Mucosa of stomach (tissue), 1 donor: ENCODE data around the gene ELAVL2.
"Not testable (repeated sequence)": the region's sequence is repeated elsewhere in the genome, so short reads cannot be mapped to it uniquely, and the experiment has no call there.

Source experiments
- H3K27me3 ChIP-seq: one replicate; pipeline ENCODE4 v1.7.0; 2013; ENCODE audit warnings: mild to moderate bottlenecking, low read length; ENCODE audit not compliant: control insufficient read depth, insufficient read depth
- H3K36me3 ChIP-seq: one replicate; pipeline ENCODE4 v1.7.0; 2013; ENCODE audit warnings: low read length; ENCODE audit not compliant: control insufficient read depth, insufficient read depth
- H3K4me1 ChIP-seq: one replicate; pipeline ENCODE4 v1.7.0; 2013; ENCODE audit warnings: mild to moderate bottlenecking, low read length; ENCODE audit not compliant: control insufficient read depth, insufficient read depth
- H3K4me3 ChIP-seq: one replicate; pipeline ENCODE4 v1.7.0; 2013; ENCODE audit warnings: low read length
- H3K9ac ChIP-seq: one replicate; pipeline ENCODE4 v1.7.0; 2013; ENCODE audit warnings: mild to moderate bottlenecking, low read length, moderate library complexity
- H3K9me3 ChIP-seq: one replicate; pipeline ENCODE4 v1.7.0; 2013; ENCODE audit warnings: mild to moderate bottlenecking, low read length, moderate library complexity; ENCODE audit not compliant: control insufficient read depth
- donor health status: Pancreatic carcinoma.

The ELAVL2 gene

GRCh38 chr9:23728736-23729135 is 97.3 kb downstream of the ELAVL2 start:
- no peaks in the 10 kb centered on the region for H3K4me1 ChIP-seq
- H3K9ac ChIP-seq = no peak overlapping the region
- H3K4me3 ChIP-seq = no peak overlapping the region
- H3K27me3 ChIP-seq = no peaks in the 10 kb centered on the region
- H3K36me3 ChIP-seq = no peaks in the 10 kb centered on the region
- no peaks in the 10 kb centered on the region for H3K9me3 ChIP-seq

- H3K9me3 ChIP-seq = no peaks in the 10 kb centered on the region
- no peaks in the 10 kb centered on the region for H3K27me3 ChIP-seq
- no peak overlapping the region for H3K9ac ChIP-seq
- no peaks in the 10 kb centered on the region for H3K4me1 ChIP-seq
- H3K36me3 ChIP-seq = no peaks in the 10 kb centered on the region
- H3K4me3 ChIP-seq = no peak overlapping the region
Observed at GRCh38 chr9:23725279-23725946, 100.6 kb downstream of the ELAVL2 start.

- H3K9ac ChIP-seq = no peak overlapping the region
- no peaks in the 10 kb centered on the region for H3K36me3 ChIP-seq
- H3K4me3 ChIP-seq = no peak overlapping the region
- H3K27me3 ChIP-seq = no peaks in the 10 kb centered on the region
- no peaks in the 10 kb centered on the region for H3K9me3 ChIP-seq
- no peaks in the 10 kb centered on the region for H3K4me1 ChIP-seq
Observed at GRCh38 chr9:23723672-23724071, 102.4 kb downstream of the ELAVL2 start.

- not testable (repeated sequence) for H3K4me3 ChIP-seq, H3K4me1 ChIP-seq, H3K9me3 ChIP-seq, H3K27me3 ChIP-seq, H3K9ac ChIP-seq, H3K36me3 ChIP-seq
Observed at GRCh38 chr9:23723048-23723447, 103.0 kb downstream of the ELAVL2 start.

- H3K27me3 ChIP-seq = no peaks in the 10 kb centered on the region
- H3K4me3 ChIP-seq = no peak overlapping the region
- no peaks in the 10 kb centered on the region for H3K4me1 ChIP-seq
- no peaks in the 10 kb centered on the region for H3K36me3 ChIP-seq
- no peaks in the 10 kb centered on the region for H3K9me3 ChIP-seq
- H3K9ac ChIP-seq = no peak overlapping the region
Observed at GRCh38 chr9:23721466-23721865, 104.6 kb downstream of the ELAVL2 start.

- no peaks in the 10 kb centered on the region for H3K36me3 ChIP-seq
Observed at GRCh38 chr9:23717505-23717904, 108.5 kb downstream of the ELAVL2 start.

GRCh38 chr9:23707249-23707648 is 118.8 kb downstream of the ELAVL2 start:
- no peak overlapping the region for H3K9ac ChIP-seq
- H3K27me3 ChIP-seq = no peaks in the 10 kb centered on the region
- H3K4me3 ChIP-seq = no peak overlapping the region
- no peaks in the 10 kb centered on the region for H3K9me3 ChIP-seq
- H3K4me1 ChIP-seq = no peaks in the 10 kb centered on the region
- no peaks in the 10 kb centered on the region for H3K36me3 ChIP-seq

More at GRCh38 chr9:23717505-23717904, 108.5 kb downstream of the ELAVL2 start:
- Histone ChIP-seq H3K9me3 (no peaks in the 10 kb centered on the region), H3K27me3 (no peaks in the 10 kb centered on the region), H3K4me1 (no peaks in the 10 kb centered on the region), H3K9ac (no peak overlapping the region), H3K4me3 (no peak overlapping the region)

GRCh38 chr9:23702311-23702922 is 123.6 kb downstream of the ELAVL2 start:
- H3K27me3 ChIP-seq = no peaks in the 10 kb centered on the region
- no peak overlapping the region for H3K9ac ChIP-seq
- H3K9me3 ChIP-seq = no peaks in the 10 kb centered on the region
- no peaks in the 10 kb centered on the region for H3K4me1 ChIP-seq
- no peak overlapping the region for H3K4me3 ChIP-seq
- H3K36me3 ChIP-seq = no peaks in the 10 kb centered on the region

GRCh38 chr9:23701291-23701690 is 124.7 kb downstream of the ELAVL2 start:
- Histone ChIP-seq H3K27me3 (no peaks in the 10 kb centered on the region), H3K36me3 (no peaks in the 10 kb centered on the region), H3K4me1 (no peaks in the 10 kb centered on the region), H3K4me3 (no peak overlapping the region), H3K9me3 (no peaks in the 10 kb centered on the region), H3K9ac (no peak overlapping the region)

- Histone ChIP-seq H3K9ac (no peak overlapping the region), H3K36me3 (no peaks in the 10 kb centered on the region), H3K27me3 (no peaks in the 10 kb centered on the region), H3K4me1 (no peaks in the 10 kb centered on the region), H3K9me3 (no peaks in the 10 kb centered on the region), H3K4me3 (no peak overlapping the region)
Observed at GRCh38 chr9:23700359-23700758, 125.7 kb downstream of the ELAVL2 start.

GRCh38 chr9:23698161-23698560 is 127.9 kb downstream of the ELAVL2 start:
- Histone ChIP-seq H3K36me3 (no peaks in the 10 kb centered on the region), H3K9ac (no peak overlapping the region), H3K9me3 (no peaks in the 10 kb centered on the region), H3K4me3 (no peak overlapping the region), H3K27me3 (no peaks in the 10 kb centered on the region), H3K4me1 (no peaks in the 10 kb centered on the region)

- Histone ChIP-seq H3K9me3 (no peaks in the 10 kb centered on the region), H3K27me3 (no peaks in the 10 kb centered on the region)
Observed at GRCh38 chr9:23695572-23695971, 130.5 kb downstream of the ELAVL2 start.

More at GRCh38 chr9:23695572-23695971, 130.5 kb downstream of the ELAVL2 start:
- Histone ChIP-seq H3K4me3 (no peak overlapping the region), H3K9ac (no peak overlapping the region), H3K4me1 (no peaks in the 10 kb centered on the region), H3K36me3 (no peaks in the 10 kb centered on the region)
